GM21447 (cell line): Measurements from ENCODE around the gene SCRT2.
"Not testable (repeated sequence)": the region's sequence is repeated elsewhere in the genome, so short reads cannot be mapped to it uniquely, and the experiment has no call there.

ENCODE experiments used
- ATAC-seq: cut with Tn5 transposase; IDR thresholded peaks from one replicate; pipeline ENCODE4 v1.9.1; 2021; ENCODE audit not compliant: unreplicated experiment

Gene SCRT2

DNA sequence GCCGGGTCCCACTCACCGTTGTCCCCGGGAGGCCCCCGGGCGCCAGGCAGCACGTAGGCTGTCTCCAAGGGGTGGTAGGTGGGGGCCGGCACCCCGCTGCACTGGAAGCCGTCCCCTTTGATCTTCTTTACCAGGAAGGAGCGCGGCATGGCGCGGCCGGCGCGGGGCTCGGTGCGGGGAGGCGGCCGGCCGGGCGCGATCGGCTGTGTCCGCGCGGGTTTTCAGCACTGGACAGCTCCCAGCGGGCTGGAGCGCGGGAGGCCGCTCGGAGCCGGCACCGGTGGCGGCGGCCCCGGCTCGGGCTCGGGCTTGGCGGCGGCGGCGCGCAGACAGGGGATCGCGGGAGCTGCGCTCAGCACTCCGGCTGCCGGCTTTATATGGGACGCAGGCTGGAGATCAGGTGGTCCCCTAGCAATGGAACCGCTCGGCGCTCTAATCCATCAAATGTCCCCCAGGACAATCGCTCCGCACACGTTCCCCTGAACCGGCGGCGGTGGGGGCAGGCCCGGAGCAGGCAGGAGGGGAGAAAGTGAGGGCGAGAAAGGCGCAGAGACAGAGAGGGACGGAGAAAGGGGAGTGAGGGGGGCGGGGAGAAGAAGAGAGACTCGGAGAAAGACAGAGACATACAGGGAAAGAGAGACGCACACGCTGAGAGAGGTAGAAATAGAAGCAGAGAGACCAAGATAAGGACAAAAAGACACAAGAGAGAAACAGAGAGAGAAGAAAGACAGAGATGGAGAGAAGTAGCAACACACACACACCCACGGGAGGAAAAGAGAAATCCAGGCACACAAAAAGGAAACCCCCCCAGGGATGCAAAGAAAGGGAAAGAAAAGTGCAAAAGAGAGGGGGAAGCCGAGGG lies at the start of gene SCRT2:
TSS of gene SCRT2 (minus strand) at position 350 of the 862 bp plus-strand sequence. CDS start at position 149, 201 bp downstream.
- ATAC-seq: no peak

DNA sequence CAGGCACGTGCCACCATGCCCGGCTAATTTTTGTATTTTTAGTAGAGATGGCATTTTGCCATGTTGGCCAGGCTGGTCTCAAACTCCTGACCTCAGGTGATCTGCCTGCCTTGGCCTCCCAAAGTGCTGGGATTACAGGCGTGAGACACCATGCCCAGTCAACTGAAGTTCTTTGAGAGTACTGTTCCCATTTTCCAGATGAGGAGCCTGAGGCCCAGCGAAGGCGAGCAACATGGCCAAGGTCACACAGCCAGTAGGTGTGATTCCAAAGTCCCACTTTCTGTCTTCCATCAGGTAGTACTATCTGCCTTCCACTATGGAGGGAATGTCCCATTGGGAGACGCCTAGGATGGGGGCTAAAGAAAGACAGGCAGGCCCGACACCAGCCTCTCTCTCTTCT lies 49.2 kb upstream of the SCRT2 start:
- ATAC-seq: not testable (repeated sequence)

DNA sequence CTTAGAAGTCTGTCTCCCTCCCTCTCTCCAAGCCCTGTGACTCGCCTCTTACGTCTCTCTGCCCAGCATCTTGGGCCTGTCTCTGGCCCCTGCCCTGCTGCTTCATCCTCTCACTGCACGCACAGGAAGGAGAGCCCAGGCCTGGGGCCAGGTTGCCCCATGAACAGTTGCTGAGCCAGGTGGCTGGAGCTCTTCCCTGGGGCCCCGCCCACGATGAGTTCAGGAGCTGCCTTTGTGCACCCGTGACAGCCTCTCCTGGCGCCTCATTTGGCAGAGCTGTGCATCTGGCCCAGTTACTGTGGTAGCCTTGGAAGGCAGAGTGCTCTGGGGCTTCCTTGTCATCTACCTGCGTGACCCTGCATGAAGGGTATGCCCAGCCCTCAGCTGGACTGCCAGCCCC lies 48.2 kb upstream of the SCRT2 start:
- no peak for ATAC-seq

DNA sequence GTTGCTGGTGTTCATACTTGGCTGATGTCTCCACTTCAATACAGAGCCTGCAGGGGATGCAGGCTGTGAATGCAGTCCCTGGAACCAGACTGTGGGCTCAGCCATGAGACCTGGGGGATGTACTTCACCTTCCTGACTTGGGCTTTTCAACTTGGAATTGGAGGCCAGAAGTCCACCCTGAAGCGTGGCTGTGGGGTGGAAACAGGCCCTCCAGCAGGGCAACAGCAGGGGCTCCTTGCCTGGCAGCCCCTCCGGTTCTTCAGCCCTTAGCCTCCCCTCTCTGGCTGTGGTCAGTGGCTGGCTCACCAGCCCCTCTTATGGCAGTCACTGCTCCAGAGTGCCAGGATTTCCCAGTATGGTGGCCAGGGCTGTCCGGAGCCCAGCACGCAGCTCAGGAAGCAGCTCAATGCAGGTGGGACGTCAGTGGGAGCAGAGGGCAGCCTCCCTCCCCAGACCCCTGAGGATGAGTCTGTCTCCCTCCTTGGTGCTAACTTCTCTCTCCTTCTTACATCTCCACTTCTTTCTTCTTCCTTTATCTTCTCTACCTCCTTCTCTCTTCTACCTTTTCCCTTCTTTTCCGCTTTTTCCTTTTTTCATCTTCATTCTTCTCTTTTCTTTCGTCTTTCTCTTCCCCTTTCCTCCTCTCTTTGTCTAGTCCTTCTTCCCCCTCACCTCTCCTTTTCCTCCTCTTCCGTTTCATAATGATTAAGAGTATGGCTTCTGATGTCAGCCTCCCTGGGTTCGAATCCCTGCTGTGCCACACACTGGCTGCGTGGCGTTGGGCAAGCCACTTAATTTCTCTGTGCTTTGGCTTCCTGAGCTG lies 47.4 kb upstream of the SCRT2 start:
- ATAC-seq: no peak

DNA sequence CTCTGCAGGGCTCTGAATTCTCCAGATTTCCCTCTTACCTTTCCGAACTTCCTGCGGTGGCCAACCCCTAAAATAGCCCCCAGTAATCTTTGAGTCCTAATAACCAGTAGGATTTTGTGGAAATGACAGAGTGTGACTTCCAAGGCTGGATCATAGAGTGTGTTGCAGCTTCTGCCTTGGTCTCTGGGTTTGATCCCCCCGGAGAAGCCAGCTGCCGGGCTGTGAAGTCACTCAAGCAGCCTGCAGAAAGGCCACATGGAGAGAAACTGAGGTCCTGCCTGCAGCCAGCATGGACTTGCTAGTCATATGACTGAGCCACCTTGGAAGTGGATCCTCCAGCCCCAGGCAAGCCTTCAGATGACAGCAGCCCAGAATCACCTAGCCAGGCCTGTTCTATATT lies 46.3 kb upstream of the SCRT2 start:
- no peak for ATAC-seq

DNA sequence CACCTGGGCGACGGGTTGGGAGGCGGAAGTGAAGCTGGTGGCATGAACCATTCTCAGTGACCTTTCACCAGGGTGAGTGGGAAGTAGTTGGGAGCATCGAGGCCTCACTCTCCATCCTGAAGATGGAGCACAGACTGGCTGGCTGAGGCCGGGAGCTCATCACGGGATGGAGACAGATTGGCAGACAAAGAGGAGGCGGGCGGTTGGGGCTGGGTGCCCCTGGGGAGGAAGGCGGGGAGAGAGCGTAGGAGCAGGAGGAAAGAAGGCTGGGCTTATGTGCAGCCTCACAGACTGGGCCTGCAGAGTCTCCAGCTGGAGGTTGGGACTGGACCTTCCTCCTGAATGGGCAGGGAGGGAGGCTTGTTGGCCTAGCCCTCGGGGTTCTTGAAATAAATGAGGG lies 44.2 kb upstream of the SCRT2 start:
- ATAC-seq: no peak

DNA sequence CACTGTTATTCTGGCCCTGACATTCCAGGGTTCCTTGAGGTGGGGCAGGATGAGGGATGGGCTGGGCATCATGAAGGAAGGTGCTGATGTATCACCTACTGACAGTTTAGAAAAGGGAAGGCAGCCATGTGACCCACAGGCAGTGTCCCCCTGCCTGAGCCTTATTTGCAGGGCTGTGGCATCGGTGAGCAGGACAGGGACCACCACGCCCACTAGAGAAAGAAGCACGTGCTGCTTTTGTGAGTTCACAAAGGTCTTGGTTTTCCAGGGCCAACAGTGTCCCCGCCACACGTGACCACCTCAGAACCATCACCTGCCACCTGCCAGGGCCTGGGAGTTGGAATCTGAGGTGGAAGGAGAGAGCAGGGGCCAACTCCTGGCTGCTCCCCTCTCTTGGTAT lies 43.5 kb upstream of the SCRT2 start:
- ATAC-seq: no peak

DNA sequence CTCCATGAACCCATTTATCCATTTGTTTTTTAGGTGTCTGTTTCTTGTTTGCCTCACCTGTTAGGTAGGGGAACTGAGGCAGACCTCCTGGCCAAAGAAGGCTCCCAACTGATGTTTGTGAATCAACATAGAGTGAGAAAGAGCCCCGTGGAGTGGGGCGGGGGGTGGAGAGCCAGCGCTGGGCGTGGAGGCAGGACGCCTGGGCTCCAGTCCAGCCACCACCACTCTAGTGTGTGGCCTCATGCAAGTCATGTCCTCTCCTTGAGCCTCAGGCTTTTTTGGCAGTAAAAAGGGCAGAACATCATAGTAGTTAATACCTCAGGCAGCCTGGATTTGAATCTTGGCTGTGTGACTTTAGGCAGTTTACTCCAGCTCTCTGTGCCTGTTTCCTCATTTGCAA lies 42.2 kb upstream of the SCRT2 start:
- no peak for ATAC-seq

DNA sequence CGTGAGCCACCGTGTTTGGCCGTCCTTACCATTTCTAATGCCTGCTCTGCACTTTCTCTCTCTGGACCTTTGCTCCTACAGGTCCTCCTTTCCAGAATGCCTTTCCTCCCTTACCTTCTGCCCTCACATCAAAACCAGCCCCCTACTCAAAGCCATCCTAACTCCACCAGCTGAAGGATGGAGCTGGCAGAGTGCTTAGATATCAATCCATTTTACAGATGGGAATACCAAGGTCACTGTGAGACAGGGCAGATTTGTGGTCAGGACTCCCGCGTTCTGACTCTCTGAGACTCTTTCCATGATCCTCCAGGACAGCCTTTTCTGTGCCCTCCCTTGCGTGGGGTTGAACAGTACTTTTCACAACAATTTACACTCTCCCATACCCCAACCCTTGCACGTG lies 41.7 kb upstream of the SCRT2 start:
- no peak for ATAC-seq

DNA sequence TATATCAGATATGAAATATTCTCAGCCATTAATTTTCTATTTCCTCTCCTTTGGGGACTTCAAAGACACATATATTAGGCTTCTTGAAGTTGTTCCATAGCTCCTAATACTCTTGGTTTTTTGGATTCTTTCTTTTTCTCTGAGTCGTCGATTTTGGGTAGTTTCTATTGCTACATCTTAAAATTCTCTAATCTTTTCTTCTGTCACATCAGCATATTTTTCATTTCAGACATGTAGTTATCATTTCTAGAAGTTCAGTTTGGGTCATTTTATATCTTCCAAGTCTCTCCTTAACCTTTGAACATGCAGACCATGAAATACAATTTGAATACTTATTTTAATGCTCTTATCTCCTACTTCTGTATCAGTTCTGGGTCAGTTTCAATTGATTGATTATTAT lies 38.9 kb upstream of the SCRT2 start:
- ATAC-seq: no peak

DNA sequence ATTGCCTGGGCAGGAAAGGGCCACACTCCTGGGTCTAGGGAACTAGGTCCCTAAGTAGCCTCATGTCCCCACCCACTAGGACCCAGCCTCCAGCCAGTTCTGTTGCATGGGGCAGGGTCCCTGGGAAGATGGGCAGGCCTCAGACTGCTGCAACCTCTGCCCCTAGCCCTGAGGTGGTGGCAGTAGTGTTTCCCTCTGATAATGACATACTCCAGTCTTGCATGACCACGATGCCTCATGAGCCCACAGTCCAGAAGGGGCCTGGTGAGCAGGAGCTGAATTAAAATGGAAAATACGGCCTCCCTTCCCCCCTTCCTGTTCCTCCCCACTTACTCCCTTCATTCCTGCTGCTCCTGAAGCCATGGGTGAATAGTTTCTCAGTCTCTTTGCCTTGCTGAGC lies 36.0 kb upstream of the SCRT2 start:
- no peak for ATAC-seq

DNA sequence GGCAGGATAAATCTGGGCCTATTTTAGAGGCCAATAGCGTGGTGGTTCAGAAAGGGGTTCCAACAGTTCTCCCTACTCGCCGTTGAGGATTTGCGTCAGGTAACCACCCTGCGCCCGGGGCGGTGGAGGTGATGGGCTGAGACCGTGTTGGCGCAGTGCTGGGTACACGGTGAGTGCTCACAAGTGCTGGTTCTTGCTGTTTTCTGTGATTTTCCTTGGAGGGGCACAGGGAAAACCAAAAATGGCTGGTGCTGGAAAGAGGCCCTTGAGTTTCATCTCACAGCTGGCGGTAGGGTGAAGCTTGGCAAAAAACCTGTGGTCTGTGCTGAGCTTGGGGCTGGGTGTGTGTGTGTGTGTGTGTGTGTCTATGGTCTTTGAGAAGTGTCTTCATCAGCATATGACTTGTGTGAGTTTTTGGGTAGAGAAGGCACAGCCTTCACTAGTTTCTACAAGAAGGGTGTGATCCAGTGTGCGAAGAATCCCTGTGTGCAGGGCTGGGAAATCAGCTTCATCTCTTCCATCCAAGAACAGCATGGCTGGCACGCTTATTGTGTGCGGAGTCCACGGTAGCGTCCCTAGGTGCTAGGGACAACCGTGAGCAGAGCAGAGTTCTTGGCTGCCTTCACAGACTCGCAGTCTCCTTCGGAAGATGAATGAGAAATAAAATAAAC lies 35.3 kb upstream of the SCRT2 start:
- ATAC-seq: no peak

DNA sequence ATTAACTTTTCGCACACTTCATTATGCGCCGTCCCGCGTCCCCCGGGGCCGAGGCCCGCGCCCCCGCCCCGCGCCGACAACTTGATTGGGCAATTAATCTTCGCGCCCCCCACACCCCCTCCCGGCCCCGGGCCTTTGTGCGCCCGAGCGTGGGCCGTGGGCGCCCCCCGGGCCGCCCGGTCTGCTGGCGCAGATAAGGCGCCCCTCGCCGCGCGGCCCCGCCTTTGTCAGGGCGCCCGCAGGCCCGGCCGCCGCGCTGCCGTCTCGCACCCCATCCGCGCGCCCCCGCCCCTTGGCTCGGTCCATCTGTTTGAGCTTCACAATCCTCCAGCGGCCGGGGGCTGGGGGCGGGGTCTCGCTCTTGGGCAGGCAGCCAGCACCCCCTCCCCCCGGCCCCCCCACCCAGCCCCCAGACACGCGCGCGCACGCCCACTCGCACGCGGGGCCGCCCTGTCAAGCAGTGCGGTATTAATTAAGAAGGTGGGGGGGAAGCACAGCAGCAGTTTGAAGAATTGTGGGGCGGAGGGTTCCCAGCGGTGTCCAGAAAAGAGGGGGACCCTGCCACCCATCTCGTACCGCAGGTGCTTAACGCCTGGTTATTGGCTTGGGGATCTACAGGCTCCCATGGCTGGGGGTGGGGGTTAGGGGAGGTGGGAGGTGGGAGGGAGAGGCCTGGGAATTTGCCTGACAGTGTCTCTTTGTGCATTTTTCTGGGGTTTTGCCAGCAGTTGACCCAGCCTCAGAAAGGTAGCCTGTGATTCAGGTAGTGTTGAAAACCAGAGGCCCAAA lies 34.6 kb upstream of the SCRT2 start:
- no peak for ATAC-seq

DNA sequence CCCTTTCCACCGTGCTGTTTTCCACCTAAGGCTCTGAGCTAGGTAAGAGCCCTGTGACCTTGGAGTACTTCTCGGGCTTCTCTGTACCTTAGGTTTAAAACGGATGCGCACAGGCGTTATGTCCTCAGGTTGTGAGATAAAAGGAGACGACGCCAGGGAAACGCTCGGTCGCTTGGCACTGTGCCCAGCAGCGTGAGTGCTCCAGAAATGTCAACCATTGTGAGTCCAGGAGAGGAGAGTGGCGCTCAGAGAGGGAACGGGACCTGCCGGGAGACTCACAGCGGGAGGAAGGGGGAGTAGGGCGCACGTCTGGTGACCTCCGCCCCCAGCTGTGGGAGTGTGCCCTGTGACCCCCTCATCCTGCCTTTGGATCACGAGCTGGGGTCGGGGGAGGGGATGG lies 33.8 kb upstream of the SCRT2 start:
- no peak for ATAC-seq

DNA sequence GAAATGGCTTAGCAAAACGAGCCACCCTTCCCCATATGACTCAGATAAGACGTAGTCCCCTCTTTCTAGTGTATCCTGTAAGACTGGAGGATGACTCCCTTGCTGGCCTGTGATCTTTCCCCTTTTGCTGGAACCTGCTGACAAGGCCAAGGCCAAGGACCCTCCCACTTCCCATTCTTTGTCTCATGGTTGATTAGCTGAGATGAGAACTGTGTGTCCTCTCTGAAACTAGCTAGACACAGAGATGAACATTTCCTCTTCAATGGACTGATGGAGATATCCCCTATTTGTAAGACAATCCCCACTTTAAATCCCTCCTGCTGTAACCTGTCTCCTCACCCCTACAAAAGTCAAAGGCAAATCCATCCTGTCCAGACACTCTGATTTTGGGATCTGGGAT lies 33.4 kb upstream of the SCRT2 start:
- ATAC-seq: no peak

DNA sequence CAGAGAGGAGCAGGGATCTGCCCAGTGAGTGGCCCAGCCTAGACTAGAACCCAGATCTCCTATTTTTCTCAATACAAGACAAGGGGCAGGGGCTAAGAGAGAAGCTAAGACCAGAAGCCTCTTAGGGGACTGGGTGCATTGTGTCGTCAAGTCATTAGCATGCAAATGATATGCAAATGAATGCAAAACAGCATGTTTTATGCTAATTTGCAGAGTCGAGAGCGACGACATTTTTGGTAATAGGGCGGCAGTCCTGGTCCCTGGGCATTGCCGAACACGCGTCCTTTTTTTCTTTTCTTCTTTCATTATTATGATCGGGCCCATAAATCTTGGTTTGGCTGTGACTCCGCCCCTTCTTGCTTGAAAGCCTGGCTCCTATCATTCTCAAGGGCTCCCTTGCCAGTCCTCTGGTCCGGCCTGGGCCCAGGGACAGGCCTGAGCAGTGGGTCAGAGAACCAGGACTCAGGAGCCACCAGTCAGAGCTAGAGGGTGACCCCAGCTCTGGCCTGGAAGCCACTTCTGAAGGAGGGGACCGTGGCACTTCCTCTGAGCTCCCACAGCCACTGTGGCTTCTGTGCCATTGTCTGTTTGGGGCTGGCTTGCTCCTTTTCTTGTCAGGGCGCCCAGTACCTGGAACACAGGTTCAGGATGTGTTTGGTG lies 32.0 kb upstream of the SCRT2 start:
- no peak for ATAC-seq

DNA sequence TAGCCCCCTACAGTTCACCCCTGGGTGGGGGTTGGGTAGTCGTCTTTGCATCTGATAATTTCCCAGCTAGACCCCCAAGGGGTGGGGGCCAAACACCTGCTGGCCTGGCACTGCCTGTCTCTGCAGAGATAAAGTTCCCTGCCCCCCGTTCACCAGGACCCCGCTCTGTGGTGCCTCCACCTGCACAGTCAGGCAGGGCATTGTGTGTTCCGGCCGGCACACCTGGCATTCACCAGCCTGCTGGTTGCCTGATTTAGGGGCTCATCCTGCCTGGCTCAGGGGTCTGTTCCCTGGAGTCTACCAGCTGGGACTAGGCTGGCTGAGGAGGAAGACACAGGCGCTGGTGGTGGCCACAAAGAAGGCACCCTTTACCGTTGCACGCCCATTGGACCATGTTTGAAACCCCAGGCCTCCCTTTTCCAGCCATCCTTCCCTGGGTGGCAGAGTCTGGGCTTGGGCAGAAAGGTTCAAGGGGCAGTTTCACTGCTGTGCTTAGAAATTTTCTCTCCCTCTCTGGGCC lies 30.8 kb upstream of the SCRT2 start:
- ATAC-seq: no peak

DNA sequence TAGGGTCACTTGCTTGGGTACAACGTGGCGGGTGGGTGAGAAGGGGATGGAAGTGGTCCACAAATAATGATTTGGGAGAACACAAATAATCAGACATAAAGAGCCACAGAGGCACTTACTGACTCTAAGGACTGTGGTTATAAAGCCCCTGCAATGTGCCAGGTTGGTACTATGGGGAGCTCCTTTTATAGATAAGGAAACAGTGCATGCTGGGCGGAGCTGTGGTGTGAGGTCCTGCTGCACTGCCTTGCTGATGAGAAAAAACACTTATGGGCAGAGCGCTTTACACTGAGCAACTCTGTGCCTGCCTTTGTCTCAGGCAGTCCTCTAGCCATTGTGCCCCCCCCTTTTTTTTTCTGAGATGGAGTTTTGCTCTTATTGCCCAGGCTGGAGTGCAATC lies 29.1 kb upstream of the SCRT2 start:
- no peak for ATAC-seq

DNA sequence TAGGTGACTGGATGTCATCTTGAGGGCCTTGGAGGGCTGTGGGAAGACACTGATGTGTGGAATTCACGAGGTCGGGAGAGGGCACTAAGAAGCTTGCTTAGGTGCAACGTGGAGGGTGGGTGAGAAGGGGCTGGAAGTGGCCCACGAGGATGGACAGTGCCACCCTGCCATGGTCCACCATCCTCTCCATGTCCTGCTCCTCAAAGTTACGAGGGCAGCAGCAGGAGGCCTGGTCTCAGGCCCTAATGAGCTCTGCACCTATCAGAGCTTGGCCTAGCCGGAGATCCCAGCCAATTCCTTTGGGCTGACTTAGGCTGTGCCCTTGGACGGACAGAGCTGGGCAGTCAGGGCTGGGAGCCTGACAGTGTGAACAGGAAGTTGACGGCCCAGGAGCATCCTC lies 27.8 kb upstream of the SCRT2 start:
- ATAC-seq: no peak

DNA sequence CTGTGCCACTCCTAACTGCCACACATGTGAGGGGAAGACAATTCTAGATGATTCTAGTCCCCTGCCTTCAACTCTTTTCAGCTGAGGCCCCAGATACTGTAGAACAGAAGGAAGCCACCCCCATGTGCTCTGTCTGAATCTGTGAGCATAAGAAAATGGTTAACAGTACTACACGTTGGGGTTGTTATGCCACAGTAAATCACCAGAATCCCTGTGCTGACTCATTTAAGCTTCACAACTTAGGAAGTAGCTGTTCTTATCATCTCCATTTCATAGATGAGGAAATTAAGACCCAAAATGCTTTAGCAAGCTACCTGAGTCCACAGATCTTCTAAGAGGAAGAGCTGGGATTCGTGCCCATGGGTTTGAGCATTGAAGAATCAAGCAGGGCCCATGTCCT lies 27.4 kb upstream of the SCRT2 start:
- no peak for ATAC-seq
